GM13976 (cell line): ENCODE measurements around the gene COL4A2.

Experiments used
- DNase-seq: peaks from one replicate; pipeline ENCODE4 v3.0.0; 2012; ENCODE audit warnings: low spot score
- in situ Hi-C: fragments of 300-500 bp; cut with MboI; formaldehyde crosslinking; loops from one replicate; pipeline ENCODE4 v1.12.0; 2022; ENCODE audit warnings: low sequenced_read_pairs, mixed read lengths, inconsistent platforms; ENCODE audit not compliant: unreplicated experiment
- TF ChIP-seq, protein P1 (sequence below): IDR thresholded peaks from 2 replicates; pipeline ENCODE4 v1.5.1; 2012; ENCODE audit warnings: borderline replicate concordance, mild to moderate bottlenecking; ENCODE audit not compliant: insufficient read depth; ENCODE audit errors: extremely low read depth, missing control alignments, control extremely low read depth

Gene COL4A2

DNA sequence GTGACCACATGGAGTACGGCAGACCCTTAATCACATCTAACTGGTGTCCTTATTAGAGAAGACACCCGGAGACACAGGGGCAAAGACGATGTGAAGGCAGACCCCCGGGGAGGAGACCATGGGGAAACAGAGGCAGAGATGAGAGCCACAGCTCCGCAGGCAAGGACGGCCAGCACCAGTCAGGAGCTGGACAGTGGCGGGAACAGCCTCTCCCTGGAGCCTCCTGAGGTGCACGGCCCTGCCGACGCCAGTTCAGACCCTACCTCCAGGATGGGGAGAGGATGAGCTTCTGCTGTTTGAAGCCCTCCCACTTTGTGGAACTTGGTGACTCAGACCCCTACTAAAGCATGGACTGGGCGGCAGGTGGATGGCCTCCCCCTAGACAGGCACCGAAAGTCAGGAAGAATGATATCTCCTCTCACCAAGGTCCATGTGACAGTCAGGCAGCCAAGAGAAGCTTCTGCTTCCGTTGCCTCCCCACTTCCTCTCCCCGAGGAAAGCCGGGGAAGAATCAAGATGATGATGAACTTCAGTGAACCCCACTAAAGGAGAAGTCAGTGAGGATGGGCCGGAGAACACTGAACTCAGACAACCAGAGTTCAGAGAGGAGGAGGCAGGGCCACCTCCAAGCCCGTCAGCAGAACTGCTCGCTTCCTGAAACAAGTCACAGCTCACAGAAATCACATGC is 229.1 kb downstream of the COL4A2 start:
- TF ChIP-seq, protein P1, sequence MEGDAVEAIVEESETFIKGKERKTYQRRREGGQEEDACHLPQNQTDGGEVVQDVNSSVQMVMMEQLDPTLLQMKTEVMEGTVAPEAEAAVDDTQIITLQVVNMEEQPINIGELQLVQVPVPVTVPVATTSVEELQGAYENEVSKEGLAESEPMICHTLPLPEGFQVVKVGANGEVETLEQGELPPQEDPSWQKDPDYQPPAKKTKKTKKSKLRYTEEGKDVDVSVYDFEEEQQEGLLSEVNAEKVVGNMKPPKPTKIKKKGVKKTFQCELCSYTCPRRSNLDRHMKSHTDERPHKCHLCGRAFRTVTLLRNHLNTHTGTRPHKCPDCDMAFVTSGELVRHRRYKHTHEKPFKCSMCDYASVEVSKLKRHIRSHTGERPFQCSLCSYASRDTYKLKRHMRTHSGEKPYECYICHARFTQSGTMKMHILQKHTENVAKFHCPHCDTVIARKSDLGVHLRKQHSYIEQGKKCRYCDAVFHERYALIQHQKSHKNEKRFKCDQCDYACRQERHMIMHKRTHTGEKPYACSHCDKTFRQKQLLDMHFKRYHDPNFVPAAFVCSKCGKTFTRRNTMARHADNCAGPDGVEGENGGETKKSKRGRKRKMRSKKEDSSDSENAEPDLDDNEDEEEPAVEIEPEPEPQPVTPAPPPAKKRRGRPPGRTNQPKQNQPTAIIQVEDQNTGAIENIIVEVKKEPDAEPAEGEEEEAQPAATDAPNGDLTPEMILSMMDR: no peak
- in situ Hi-C loops: no loop called here
- no peak for DNase-seq

- DNase-seq: no peak
- in situ Hi-C loops: no loop called here
- TF ChIP-seq, protein P1: no peak
These were observed 231.5 kb downstream of the COL4A2 start for GRCh38 chr13:110538632-110539031.

DNA sequence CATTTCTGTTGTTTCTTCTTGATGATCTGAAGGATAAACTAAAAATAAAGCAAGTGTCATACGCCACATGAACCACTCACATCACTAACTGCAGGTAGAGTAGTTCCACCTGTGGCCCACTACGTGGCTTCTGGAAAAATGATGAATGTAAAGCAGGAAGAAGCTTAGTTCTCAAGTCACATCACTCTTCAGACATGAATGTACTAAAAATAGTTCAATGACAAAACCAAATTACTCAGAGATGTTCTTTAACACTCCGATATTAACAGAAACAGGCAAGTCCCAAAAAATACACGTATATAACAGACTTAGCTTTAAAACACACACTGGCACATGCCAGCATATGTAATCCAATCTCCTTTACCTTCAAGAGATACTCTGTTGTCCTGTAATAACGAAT is 232.8 kb downstream of the COL4A2 start:
- DNase-seq: no peak
- TF ChIP-seq, protein P1: no peak
- in situ Hi-C loops: no loop called here

- TF ChIP-seq, protein P1: no peak
- in situ Hi-C loops: no loop called here
- DNase-seq: no peak
These were observed 233.9 kb downstream of the COL4A2 start for GRCh38 chr13:110540871-110541525.

GRCh38 chr13:110541526-110541920 is 234.4 kb downstream of the COL4A2 start:
- TF ChIP-seq, protein P1: no peak
- no peak for DNase-seq
- in situ Hi-C loops: no loop called here

DNA sequence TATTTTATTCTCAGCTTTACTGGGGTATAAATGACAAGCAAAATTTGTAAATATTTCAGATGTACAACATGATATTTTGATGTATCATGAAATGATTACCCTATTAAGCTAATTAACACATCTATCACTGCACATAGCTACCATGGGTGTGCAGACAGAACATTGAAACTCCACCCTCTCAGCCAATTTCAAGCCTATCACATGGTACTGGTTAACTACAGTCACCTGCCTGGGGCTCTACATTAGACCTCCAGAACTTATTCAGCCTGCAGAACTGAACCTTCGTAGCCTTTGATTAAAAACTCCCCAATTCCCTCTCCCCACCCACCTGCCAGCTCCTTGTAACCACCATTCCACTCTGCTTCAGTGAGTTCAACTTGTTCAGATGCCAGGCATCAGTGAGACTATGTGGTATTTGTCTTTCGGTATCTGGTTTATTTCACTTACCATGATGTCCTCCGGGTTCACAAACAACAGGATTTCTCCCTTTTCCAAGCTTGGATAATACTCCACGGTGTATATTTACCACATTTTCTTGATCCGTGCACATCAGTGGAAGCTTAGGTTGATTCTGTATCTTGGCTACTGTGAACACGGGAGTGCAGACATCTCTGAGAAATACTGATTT is 235.2 kb downstream of the COL4A2 start:
- in situ Hi-C loops: no loop called here
- no peak for DNase-seq

More for the DNA sequence above, 235.2 kb downstream of the COL4A2 start:
- TF ChIP-seq, protein P1: no peak
